HG03097 (cell line): ENCODE measurements around the gene ATF3.

Experiments
- ATAC-seq: cut with Tn5 transposase; IDR thresholded peaks from one replicate; pipeline ENCODE4 v1.9.1; 2021; ENCODE audit not compliant: unreplicated experiment, low FRiP score

ATF3 gene

GRCh38 chr1:212586206-212587015 lies 22.1 kb upstream of the ATF3 start:
- peak; percentile 91 for ATAC-seq

GRCh38 chr1:212587016-212587887 lies 21.3 kb upstream of the ATF3 start:
- no peak for ATAC-seq

- ATAC-seq = no peak
Measured at GRCh38 chr1:212587888-212588510, 20.6 kb upstream of the ATF3 start.

- no peak for ATAC-seq
Measured at GRCh38 chr1:212589446-212589845, 19.1 kb upstream of the ATF3 start.

- no peak for ATAC-seq
Measured at GRCh38 chr1:212591922-212592321, 16.6 kb upstream of the ATF3 start.

GRCh38 chr1:212593821-212594251 lies 14.7 kb upstream of the ATF3 start:
- no peak for ATAC-seq

- no peak for ATAC-seq
Measured at GRCh38 chr1:212594640-212595039, 13.9 kb upstream of the ATF3 start.

- no peak for ATAC-seq
Measured at GRCh38 chr1:212595229-212595628, 13.3 kb upstream of the ATF3 start.

GRCh38 chr1:212595787-212596714 lies 12.5 kb upstream of the ATF3 start:
- peak; percentile 92 for ATAC-seq

GRCh38 chr1:212596798-212597197 lies 11.8 kb upstream of the ATF3 start:
- no peak for ATAC-seq

- ATAC-seq = no peak
Measured at GRCh38 chr1:212597487-212597886, 11.1 kb upstream of the ATF3 start.

GRCh38 chr1:212600071-212600915 lies 8.3 kb upstream of the ATF3 start:
- no peak for ATAC-seq

- no peak for ATAC-seq
Measured at GRCh38 chr1:212600980-212601379, 7.6 kb upstream of the ATF3 start.

GRCh38 chr1:212601524-212601923 lies 7.0 kb upstream of the ATF3 start:
- no peak for ATAC-seq

- ATAC-seq = no peak
Measured at GRCh38 chr1:212605441-212606394, 2.8 kb upstream of the ATF3 start.

GRCh38 chr1:212606395-212607205 lies 2.0 kb upstream of the ATF3 start:
- ATAC-seq = no peak

- no peak for ATAC-seq
Measured at GRCh38 chr1:212607206-212607912, 1.2 kb upstream of the ATF3 start.
